OCI-LY7 (cell line): Measurements from ENCODE around the gene SRP9.

Experiments used
- EZH2phosphoT487 ChIP-seq: fragments of 200-600 bp; sonication (generic); IDR thresholded peaks from 2 replicates; pipeline ENCODE4 v1.6.1; 2018; ENCODE audit warnings: low read depth, borderline replicate concordance, mild to moderate bottlenecking, mixed run types, antibody characterized with exemption, low read length, moderate library complexity, mixed read lengths
- TF ChIP-seq, protein P1 (sequence below): fragments of 200-600 bp; sonication (generic); conservative IDR thresholded peaks from 2 replicates; pipeline ENCODE4 v1.5.1; 2014; ENCODE audit warnings: mild to moderate bottlenecking, antibody characterized with exemption, low read length, moderate library complexity, mixed read lengths

GRCh38 chr1:225736437-225737098 is 41.1 kb upstream of the SRP9 start:
- TF ChIP-seq, protein P1, sequence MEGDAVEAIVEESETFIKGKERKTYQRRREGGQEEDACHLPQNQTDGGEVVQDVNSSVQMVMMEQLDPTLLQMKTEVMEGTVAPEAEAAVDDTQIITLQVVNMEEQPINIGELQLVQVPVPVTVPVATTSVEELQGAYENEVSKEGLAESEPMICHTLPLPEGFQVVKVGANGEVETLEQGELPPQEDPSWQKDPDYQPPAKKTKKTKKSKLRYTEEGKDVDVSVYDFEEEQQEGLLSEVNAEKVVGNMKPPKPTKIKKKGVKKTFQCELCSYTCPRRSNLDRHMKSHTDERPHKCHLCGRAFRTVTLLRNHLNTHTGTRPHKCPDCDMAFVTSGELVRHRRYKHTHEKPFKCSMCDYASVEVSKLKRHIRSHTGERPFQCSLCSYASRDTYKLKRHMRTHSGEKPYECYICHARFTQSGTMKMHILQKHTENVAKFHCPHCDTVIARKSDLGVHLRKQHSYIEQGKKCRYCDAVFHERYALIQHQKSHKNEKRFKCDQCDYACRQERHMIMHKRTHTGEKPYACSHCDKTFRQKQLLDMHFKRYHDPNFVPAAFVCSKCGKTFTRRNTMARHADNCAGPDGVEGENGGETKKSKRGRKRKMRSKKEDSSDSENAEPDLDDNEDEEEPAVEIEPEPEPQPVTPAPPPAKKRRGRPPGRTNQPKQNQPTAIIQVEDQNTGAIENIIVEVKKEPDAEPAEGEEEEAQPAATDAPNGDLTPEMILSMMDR, result no peak
- no peak for TF ChIP-seq EZH2phosphoT487
